GM19099 (cell line): Measurements from ENCODE around the gene RPL36AL.
A peak's percentile ranks its signal among the peaks of the same experiment; 100 is the strongest.

Experiments used
- POLR2A ChIP-seq: IDR thresholded peaks from 3 replicates; pipeline ENCODE4 v1.6.1; 2011; ENCODE audit warnings: low read depth; ENCODE audit not compliant: insufficient read length; ENCODE audit errors: extremely low read depth

Gene RPL36AL

DNA sequence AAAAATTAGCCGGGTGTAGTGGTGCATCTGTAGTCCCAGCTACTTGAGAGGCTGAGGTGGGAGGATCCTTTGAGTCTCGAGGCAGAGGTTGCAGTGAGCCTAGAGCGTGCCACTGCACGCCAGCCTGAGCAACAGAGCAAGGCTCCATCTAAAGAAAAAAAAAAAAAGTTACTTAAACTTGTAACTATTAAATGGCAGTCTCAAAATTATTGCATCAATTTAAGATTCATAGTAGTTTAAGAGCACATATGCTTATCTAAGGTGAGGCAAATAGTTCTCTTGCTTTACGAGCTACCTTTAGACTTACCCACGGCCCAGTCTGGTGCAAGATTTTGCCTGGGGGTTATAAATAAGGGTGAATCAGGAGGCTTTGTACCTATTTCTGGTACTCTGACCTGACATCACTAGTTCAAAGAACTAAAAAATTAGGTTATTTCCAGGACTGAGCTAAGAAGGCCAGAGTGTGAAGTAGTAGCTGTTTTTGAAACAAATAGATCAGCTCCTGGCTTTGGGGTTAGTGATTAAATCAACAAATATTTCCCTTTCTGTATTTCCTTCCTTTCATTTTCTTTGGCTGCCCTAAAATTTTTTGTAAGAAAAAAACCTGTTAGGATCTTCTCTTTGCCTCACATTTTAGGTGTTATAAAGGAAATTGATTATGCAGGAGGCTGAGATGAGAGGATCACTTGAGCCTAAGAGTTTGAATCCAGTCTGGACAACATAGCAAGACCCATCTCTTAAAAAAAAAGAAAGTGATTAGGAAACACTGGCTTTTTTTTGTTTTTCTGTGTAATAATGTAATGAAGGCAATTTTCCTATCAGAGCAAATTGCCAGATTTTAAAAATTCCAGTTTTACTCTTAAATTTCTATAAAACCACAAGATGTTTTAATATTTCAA is 3.8 kb upstream of the RPL36AL start:
- TF ChIP-seq POLR2A: no peak

DNA sequence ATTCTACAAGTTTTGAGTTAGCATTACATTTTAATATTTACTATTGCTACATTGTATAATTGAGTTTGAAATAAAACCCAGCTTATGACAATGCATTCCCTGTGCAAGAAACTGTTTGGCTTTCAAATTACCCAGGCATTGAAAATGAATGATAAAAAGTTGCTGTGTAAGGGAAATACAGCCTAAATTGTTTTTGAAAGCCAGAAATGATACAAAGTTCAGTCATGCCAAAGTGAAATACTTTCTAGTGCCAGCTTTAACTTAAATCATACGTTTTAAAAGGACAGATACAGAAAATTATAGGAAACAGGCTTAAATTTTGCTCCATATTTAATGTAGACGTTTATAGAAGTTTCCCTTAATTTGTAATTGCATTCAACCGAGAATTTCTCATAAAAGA is 3.0 kb upstream of the RPL36AL start:
- TF ChIP-seq POLR2A: no peak

DNA sequence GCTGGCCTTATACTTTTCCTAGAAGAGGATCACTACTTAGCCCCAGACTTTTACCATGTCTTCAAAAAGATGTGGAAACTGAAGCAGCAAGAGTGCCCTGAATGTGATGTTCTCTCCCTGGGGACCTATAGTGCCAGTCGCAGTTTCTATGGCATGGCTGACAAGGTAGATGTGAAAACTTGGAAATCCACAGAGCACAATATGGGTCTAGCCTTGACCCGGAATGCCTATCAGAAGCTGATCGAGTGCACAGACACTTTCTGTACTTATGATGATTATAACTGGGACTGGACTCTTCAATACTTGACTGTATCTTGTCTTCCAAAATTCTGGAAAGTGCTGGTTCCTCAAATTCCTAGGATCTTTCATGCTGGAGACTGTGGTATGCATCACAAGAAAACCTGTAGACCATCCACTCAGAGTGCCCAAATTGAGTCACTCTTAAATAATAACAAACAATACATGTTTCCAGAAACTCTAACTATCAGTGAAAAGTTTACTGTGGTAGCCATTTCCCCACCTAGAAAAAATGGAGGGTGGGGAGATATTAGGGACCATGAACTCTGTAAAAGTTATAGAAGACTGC is 1.7 kb upstream of the RPL36AL start:
- no peak for TF ChIP-seq POLR2A

DNA sequence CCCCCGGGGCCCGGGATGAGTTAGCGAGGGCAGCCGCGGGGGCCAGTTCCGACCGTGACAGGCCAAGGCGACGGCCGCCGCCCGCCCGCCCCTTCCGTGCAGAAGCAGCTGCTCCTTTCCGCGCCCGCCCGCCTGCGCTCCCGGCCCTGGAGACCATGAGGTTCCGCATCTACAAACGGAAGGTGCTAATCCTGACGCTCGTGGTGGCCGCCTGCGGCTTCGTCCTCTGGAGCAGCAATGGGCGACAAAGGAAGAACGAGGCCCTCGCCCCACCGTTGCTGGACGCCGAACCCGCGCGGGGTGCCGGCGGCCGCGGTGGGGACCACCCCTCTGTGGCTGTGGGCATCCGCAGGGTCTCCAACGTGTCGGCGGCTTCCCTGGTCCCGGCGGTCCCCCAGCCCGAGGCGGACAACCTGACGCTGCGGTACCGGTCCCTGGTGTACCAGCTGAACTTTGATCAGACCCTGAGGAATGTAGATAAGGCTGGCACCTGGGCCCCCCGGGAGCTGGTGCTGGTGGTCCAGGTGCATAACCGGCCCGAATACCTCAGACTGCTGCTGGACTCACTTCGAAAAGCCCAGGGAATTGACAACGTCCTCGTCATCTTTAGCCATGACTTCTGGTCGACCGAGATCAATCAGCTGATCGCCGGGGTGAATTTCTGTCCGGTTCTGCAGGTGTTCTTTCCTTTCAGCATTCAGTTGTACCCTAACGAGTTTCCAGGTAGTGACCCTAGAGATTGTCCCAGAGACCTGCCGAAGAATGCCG is 872 bp upstream of the RPL36AL start:
- no peak for TF ChIP-seq POLR2A

DNA sequence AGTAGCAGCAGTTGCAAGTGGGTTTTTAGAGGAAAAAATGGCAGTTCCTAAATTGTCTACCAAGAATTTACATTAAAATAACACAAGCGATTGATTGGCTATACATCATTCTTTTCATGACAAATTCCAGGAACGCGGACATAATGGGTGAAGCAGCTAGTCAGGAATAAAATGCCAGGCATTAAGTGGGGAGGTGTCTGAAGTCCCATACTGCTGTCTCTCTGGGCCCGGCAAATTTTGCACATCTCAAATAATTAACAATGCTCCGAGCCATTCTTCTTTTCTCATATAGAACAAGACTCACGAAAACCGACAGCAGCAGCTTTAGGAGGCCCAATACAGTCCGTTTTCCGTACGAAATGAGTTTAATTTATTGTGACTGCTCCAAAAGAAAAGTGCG is 696 bp downstream of the RPL36AL start:
- no peak for TF ChIP-seq POLR2A

DNA sequence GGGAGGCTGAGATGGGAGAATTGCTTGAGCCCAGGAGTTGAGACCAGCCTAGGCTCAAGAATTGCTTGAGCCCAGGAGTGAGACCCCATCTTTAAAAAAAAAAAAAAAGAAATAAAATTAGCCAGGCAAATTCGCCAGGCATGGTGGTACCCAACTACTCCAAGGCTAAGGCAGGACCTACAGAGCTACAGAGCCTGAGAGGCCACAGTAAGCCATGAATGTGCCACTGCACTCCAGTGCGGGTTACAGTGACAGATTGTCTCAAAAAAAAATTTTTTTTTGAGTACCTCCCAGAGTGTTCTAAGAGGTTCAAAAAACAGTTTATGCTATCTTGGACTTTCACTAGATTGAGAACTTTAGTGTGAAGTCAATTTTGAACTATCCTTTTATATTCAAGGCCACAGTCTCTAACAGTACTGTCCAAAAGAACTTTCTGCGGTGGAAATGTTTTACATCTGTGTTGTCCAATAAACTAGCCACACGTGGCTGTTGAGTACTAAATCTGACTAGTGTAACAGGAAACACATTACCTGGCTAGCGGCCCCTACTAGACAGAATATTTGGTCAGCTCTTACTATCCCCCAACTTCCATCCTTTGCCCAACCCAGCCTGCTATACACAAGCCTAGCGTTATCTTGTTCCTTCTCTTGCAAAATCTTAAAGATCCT is 2.4 kb downstream of the RPL36AL start:
- no peak for TF ChIP-seq POLR2A

DNA sequence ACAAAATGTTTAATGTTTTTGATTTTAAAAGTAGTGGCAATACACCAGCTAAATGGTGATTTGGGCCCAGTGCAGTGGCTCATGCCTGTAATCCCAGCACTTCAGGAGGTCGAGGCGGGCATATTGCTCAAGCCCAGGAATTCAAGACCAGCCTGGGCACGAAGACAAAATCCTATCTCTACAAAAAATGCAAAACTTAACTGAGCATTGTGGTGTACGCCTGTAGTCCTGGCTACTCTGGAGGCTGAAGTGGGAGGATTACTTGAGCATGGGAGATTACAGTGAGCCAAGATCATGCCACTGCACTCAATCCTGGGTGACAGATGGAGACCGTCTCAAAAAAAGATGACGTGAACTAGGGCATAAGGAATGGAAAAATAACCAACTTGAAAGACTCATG is 4.7 kb downstream of the RPL36AL start:
- no peak for TF ChIP-seq POLR2A

DNA sequence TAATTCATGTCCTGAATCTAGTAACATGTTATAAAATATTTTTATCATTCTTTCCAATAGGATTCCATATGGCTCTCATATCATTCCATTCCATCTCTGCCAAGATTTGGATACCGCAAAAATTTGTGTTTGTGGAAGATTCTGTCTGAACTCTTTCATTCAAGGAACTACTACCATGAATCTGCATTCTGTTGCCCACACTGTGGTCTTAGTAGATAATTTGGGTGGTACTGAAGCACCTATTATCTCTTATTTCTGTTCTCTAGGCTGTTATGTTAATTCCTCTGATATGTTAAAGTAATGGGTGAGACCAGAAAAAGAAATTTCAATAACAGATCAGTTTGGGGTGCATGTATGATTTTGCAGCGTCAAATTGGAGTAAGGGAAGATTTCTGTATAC is 6.2 kb downstream of the RPL36AL start:
- TF ChIP-seq POLR2A: no peak

DNA sequence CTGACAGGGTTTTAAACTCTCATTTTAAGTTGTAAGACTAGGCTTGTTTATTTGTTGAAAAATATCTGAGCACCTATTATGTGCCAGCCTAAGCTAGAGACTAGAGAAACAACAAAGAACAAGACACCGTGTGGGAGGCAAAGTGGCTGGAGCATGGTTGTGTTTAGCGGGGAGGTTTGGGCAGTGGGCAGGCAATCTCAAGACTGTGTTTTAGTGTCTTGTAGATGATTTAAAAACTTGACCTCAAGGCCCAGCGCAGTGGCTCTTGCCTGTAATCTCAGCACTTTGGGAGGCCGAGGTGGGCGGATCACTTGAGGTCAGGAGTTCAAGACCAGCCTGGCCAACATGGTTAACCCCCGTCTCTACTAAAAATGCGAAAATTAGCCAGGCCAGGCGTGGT is 7.8 kb downstream of the RPL36AL start:
- no peak for TF ChIP-seq POLR2A

DNA sequence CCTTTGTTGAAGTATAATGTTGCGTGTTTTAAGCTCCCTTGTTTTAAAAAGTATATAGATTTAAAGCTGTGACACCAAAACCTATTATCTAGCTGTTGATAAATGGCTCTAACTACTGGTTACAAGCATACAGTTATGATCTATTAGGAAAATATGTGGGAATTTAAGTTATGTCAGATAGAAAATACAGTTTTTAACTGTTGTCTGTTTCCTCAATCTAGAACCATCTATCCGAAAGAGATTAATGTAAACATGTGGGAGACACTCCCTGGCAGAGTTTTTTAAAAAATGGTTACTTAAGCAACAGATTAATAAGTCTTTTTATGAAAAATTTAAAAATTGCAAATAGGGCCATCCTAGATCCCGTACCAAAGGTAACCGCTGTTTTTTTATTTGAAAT is 8.2 kb downstream of the RPL36AL start:
- TF ChIP-seq POLR2A: no peak

DNA sequence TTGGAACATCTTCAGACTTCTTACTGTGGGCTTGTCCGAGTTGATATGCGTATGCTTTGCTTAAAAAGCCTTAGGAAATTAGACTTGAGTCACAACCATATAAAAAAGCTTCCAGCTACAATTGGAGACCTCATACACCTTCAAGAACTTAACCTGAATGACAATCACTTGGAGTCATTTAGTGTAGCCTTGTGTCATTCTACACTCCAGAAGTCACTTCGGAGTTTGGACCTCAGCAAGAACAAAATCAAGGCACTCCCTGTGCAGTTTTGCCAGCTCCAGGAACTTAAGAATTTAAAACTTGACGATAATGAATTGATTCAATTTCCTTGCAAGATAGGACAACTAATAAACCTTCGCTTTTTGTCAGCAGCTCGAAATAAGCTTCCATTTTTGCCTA is 12.8 kb downstream of the RPL36AL start:
- TF ChIP-seq POLR2A: no peak

DNA sequence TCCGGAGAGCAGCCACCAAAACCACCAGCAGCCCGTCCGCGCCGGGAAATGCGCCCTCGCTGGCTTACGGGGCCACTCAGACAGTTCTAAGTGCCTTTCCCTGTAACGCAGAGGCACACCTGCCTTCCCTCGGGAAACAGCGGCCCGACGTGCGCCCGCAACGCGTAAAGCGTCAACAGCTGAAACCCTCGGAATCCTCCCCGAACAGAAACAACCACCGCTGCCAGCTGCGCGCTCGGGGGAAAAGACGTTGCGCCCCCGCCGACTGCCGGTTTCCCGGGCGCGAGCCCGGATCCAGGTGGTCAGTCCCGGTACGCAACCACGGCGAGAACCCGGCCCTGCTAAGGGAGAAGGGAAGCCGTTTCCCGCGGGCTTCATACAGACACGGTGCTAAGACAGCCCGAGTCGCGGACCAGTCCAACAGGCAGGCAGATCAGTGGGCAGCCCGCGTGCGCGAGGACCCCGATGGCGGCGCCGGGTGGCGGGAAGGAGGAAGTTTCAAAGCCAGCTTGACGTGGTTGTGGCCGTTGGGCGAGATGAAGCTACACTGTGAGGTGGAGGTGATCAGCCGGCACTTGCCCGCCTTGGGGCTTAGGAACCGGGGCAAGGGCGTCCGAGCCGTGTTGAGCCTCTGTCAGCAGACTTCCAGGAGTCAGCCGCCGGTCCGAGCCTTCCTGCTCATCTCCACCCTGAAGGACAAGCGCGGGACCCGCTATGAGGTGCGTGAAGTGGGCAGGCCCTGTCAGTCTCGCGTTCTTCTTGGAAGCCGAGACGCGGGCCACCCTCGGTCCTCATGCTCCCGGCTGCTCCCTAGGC is 21.7 kb downstream of the RPL36AL start, which contains the start of gene LRR1:
TSS of gene LRR1 (plus strand) at position 456 of the 816 bp plus-strand sequence. CDS start at position 537, 81 bp downstream.
- TF ChIP-seq POLR2A: peak; percentile 85

DNA sequence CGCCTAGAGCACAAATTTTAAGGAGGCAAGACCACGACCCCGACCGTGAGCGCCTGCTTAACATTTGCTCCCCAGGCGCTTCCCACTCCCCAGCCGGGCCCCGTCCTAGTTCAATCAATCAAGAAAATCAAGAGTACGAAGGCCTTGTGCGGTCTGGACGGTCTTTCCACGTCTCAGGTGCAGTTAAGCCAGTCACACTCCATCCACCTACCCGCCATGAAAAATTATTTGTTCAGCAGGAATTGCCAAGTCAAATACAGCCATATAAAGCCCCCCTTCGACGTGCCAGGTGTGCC is 22.3 kb downstream of the RPL36AL start:
- TF ChIP-seq POLR2A: no peak

DNA sequence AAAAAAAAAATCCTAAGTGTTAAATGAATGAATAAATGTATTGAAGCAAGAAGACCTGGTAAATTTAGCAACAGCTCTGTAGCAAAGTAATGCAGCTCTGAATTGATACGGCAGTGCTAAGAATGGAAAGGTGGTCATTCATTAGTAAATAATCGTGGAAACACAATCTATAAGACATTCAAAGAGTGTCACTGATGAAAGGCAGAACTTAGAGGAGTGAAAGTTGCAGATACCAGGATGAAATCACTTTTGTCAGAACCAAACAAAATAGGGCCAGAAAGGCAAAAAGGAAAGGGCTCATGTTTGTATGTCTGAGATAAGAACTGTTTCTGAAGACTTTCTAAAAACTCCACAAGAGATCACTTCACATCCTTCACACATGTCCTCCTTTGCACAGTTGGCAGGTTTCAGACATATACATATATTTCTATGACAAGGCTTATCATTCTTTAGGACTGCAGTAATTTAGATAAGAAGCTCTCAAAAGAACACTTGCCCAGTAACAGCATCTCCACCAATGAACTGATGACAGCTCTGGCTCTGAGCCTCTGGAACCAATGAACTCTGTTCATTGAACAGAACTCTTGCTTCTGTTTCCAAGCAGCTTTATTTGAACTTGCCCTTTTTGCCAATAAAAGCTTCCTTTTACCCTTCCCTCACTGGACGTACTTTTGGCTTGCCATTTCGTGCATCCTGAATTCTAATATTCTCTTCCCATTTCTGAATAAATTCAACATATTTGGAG is 25.9 kb downstream of the RPL36AL start:
- no peak for TF ChIP-seq POLR2A
